Measurements from ENCODE around the gene RTTN.

RTTN gene

GRCh38 chr18:69974365-69974764 lies 231.1 kb downstream of the RTTN start:
- H3K4me3 ChIP-seq (ENCODE audit: low read depth, low read length): no peak overlapping the region
- in situ Hi-C loops (cut with HindIII; ENCODE audit: low sequenced_read_pairs): no loop called here
- peak; percentile 16 for DNase-seq (ENCODE audit: low read depth, low spot score)
- TF ChIP-seq CTCF (IDR thresholded peaks at IDR 0.05; ENCODE audit: low read depth, low read length): no peak

DNA sequence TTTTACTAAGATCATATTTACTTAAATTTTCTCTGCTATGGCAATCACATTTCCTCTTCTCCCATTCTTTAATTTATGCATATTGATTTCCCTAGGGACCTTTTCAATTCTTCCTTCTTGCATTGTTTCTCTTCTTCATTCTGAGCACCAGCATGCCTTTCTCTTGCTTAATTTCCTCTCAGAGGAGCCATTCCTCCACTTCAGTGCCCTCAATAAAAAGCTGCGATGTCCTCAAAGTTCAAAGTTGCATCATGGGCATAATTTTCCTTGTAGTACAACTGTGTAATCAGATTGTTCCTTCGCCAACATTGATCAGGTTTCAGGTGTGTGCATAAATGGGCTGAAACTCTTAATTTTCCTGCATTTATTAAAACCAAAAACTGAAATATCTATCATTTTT lies 236.0 kb downstream of the RTTN start:
- H3K4me3 ChIP-seq (ENCODE audit: low read depth, low read length): no peak overlapping the region
- in situ Hi-C loops (cut with HindIII; ENCODE audit: low sequenced_read_pairs): no loop called here
- TF ChIP-seq CTCF (IDR thresholded peaks at IDR 0.05; ENCODE audit: low read depth, low read length): no peak
- DNase-seq (ENCODE audit: low read depth, low spot score): no peak

DNA sequence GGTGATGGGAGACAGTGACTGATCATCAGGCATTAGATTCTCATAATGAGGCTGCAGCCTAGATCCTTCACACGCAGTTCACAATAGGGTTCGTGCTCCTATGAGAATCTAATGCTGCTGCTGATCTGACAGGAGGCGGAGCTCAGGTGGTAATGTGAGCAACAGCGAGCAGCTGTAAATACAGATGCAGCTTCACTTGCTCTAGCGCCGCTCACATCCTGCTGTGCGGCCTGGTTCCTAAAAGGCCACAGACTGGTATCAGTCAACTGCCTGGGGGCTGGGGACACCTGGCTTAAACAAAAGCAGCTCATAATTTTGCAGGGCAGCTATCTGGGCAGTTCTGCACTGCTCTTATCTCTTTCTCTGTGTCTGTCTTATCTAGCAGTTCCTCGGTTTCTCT lies 237.4 kb downstream of the RTTN start:
- no peak for TF ChIP-seq CTCF (IDR thresholded peaks at IDR 0.05; ENCODE audit: low read depth, low read length)
- no peak overlapping the region for H3K4me3 ChIP-seq (ENCODE audit: low read depth, low read length)
- no peak for DNase-seq (ENCODE audit: low read depth, low spot score)
- in situ Hi-C loops (cut with HindIII; ENCODE audit: low sequenced_read_pairs): no loop called here

DNA sequence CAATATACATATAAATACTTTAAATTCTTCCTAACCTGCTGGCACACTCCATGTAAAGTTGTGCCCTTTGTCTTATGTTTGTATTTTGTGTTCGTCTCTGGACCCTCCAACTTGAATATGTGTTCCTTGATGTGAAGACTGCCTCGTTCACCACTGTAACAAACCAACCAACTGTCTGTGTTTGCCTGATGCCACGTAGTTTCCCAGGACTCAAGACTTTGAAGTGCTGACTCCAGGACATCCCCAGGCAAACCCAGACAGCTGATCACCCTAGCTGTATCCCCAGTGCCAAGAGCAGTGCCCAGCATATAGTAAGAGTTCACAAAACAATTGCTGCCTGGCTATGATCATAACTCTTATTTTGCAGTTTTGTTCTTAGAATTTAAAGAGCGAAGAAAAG lies 242.3 kb downstream of the RTTN start:
- no peak for DNase-seq (ENCODE audit: low read depth, low spot score)
- H3K4me3 ChIP-seq (ENCODE audit: low read depth, low read length): no peak overlapping the region
- in situ Hi-C loops (cut with HindIII; ENCODE audit: low sequenced_read_pairs): no loop called here
- TF ChIP-seq CTCF (IDR thresholded peaks at IDR 0.05; ENCODE audit: low read depth, low read length): no peak

DNA sequence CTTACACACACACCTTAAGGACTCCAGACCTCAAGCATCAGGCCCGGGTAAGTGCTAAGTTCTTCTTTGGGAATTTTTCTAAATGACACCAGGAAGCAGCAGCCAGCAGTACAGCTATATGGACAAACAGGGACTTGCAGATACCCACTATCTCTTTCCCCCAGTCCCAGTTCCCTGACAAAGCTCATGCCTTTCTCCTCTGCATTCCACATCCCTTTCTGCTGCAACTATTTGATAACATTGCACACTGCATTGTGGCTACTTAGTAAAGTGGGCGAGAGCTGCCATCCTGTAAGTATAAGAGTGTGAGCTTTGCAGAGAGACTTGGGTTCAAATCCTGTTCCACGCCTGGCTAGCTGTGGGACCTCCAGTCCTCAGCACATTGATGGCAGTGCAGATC lies 243.8 kb downstream of the RTTN start:
- no peak overlapping the region for H3K4me3 ChIP-seq (ENCODE audit: low read depth, low read length)
- in situ Hi-C loops (cut with HindIII; ENCODE audit: low sequenced_read_pairs): no loop called here
- no peak for DNase-seq (ENCODE audit: low read depth, low spot score)
- no peak for TF ChIP-seq CTCF (IDR thresholded peaks at IDR 0.05; ENCODE audit: low read depth, low read length)

GRCh38 chr18:69958422-69958821 lies 247.1 kb downstream of the RTTN start:
- TF ChIP-seq CTCF (IDR thresholded peaks at IDR 0.05; ENCODE audit: low read depth, low read length): no peak
- H3K4me3 ChIP-seq (ENCODE audit: low read depth, low read length): no peak overlapping the region
- no peak for DNase-seq (ENCODE audit: low read depth, low spot score)
- in situ Hi-C loops (cut with HindIII; ENCODE audit: low sequenced_read_pairs): no loop called here

DNA sequence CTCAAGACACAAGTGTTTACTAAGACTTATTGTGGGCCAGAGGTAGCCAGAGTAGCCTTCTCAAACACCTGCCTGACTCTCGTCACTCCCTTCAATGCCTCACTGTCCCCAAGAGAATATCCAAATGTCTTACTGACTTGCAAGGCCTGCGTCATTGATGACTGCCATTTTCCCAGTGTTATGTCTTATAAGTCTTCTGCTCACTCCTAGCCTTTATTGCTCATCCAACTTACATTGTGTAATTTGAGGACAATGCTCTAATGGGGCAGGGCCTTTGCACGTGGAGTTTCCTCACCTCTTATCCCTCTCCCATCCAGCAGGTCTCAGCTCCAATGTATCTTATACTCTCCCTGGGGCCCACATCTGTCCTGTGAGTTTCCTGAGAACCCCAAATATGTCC lies 247.7 kb downstream of the RTTN start:
- in situ Hi-C loops (cut with HindIII; ENCODE audit: low sequenced_read_pairs): no loop called here
- no peak overlapping the region for H3K4me3 ChIP-seq (ENCODE audit: low read depth, low read length)
- no peak for TF ChIP-seq CTCF (IDR thresholded peaks at IDR 0.05; ENCODE audit: low read depth, low read length)
- no peak for DNase-seq (ENCODE audit: low read depth, low spot score)

All from astrocyte of the spinal cord (primary cell).